ENCODE data around the gene TOP2B. TPM values are rescaled to one million over a fixed set of nuclear protein-coding genes. Genes with fewer than 3 reads are reported as not detected.

The TOP2B gene
- total and polyA plus RNA-seq, 12 donors: 34.2 to 126 (median 101) TPM

DNA sequence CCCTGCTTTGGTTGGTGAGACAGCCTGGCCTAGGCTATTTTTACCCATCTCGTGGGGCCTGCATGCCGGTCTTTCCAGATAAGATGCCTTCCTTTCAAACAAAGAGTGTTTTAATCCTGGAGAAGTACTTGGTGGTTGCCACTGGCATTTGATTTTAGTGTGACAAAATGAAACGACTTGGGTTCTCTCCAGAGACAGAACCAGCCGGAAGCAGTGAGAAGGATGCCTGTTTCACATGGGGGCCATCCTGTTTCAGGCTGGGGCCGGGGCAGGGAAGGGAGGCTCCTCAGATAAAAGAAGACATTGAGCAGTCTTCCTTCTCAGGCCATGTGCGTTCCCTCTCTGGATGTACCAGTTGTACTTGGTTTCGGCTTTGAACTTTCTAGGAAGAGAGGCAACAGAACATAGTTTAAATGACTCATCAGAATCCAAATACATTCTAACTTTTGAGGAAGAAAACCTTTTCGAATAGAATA, 74.9 kb downstream of the TOP2B start:
- peak in 1 of 2 donors; percentile 48 for DNase-seq
- TF ChIP-seq, protein P1, sequence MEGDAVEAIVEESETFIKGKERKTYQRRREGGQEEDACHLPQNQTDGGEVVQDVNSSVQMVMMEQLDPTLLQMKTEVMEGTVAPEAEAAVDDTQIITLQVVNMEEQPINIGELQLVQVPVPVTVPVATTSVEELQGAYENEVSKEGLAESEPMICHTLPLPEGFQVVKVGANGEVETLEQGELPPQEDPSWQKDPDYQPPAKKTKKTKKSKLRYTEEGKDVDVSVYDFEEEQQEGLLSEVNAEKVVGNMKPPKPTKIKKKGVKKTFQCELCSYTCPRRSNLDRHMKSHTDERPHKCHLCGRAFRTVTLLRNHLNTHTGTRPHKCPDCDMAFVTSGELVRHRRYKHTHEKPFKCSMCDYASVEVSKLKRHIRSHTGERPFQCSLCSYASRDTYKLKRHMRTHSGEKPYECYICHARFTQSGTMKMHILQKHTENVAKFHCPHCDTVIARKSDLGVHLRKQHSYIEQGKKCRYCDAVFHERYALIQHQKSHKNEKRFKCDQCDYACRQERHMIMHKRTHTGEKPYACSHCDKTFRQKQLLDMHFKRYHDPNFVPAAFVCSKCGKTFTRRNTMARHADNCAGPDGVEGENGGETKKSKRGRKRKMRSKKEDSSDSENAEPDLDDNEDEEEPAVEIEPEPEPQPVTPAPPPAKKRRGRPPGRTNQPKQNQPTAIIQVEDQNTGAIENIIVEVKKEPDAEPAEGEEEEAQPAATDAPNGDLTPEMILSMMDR (IDR thresholded peaks at IDR 0.05): no peak
- H3K27me3 ChIP-seq: no peaks in the 10 kb centered on the region
- no peaks in the 10 kb centered on the region for H3K9me3 ChIP-seq
- H3K36me3 ChIP-seq: peaks cover 0 to 2% (median 0%) of the 10 kb centered on the region in 9 donors
- no peak overlapping the region for H3K4me3 ChIP-seq
- intact Hi-C loops (cut with DNase I): loop anchor here (2.0 to 10.0 kb wide), 16 partner anchors 63 to 818 kb away; partner anchors contain the start of gene RARB (in 4 of the 10)
- peak; percentile 36 to 77 (median 59) for ATAC-seq
- H3K27ac ChIP-seq: peak overlapping the region; percentile 20 to 80 (median 71)
- WGBS, 2 donors: 37 to 41% methylated on average over 8 of the region's 8 CpGs
- H3K4me1 ChIP-seq: peaks cover 5 to 67% (median 55%) of the 10 kb centered on the region in 9 donors

DNA sequence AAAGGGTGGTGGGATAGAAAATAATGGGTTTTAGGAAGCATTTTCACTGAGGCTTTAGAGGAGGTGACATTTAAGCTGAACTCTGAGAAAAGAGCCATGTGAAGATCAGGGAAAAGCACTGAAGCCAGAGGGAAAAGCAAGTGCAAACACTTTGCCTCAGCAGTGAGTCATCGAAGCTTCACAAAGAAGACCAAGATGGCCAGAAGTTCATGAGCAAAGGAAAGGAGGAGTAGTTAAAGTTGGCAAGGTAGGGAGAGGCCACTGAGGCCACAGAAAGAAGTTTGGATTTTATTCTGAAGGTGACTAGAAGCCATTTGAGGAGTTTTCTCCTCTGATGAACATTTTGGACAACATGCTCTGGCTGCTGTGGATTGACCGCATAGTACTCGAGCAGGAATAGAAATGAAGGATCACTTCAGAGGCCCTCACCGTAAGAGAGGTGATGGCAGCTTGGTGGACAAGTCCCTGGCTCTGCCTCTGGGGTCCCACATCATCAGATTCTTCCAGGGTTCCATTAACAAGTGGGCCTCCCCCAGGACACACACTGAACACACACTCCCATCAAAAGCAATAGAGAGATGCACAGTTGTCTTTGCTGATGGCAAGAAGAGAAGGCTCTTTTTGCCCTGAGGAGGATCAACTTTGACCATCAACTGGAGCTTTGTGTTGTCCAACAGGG, 75.5 kb downstream of the TOP2B start:
- DNase-seq: no peak
- WGBS, 2 donors: 71 to 79% methylated on average over 4 of the region's 4 CpGs
- no peaks in the 10 kb centered on the region for H3K9me3 ChIP-seq
- intact Hi-C loops (cut with DNase I): loop anchor here in 2 of 10 donors (10.0 kb wide), 2 partner anchors 284 to 634 kb away; no protein-coding TSS in a partner anchor
- peaks cover 0 to under 1% (median 0%) of the 10 kb centered on the region in 9 donors for H3K36me3 ChIP-seq
- no peak overlapping the region for H3K4me3 ChIP-seq
- TF ChIP-seq, protein P1 (IDR thresholded peaks at IDR 0.05): no peak
- ATAC-seq: no peak
- no peaks in the 10 kb centered on the region for H3K27me3 ChIP-seq
- peak overlapping the region; percentile 20 to 80 (median 71) for H3K27ac ChIP-seq
- peaks cover 5 to 65% (median 51%) of the 10 kb centered on the region in 9 donors for H3K4me1 ChIP-seq

DNA sequence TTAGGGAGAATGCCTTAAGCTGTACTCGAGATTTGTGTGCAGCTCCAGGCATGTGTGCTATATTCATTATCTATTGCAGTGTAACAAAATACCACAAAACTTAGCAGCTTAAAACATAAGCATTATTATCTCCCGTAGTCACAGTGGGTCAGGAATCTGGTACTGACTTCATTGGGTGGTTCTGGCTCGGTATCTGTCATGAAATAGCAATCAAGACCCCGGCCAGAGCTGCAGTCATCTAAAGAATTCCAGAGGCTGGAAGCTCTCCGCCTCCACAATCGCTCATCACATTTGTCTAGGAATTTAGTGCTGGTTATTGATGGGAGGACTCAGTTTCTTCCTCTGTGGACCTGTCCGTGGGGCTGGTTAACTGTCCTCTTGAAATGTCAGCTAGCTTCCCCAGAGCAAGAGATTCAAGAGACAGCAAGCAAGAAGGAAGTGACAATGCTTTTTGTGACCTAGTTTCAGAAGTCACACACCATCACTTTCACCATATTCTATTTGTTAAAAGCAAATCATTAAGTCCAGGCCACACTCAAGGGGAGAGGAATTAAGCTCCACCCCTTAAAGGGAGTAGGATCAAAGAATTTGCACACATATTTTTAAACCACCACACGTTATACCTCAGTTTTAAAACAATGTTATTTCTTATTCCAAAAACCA, 76.1 kb downstream of the TOP2B start:
- Histone ChIP-seq H3K27ac (peak overlapping the region in 8 of 10 donors; percentile 20 to 80 (median 69)), H3K27me3 (no peaks in the 10 kb centered on the region), H3K4me1 (peaks cover 5 to 59% (median 46%) of the 10 kb centered on the region in 9 donors), H3K9me3 (no peaks in the 10 kb centered on the region), H3K4me3 (no peak overlapping the region), H3K36me3 (peaks cover 0 to 4% (median 0%) of the 10 kb centered on the region in 9 donors)
- intact Hi-C loops (cut with DNase I): loop anchor here in 2 of 10 donors (10.0 kb wide), 2 partner anchors 284 to 634 kb away; no protein-coding TSS in a partner anchor
- ATAC-seq (no peak), DNase-seq (no peak)
- 65 to 79% methylated on average over 8 of the region's 8 CpGs for WGBS, 2 donors
- TF ChIP-seq, protein P1 (IDR thresholded peaks at IDR 0.05): no peak

DNA sequence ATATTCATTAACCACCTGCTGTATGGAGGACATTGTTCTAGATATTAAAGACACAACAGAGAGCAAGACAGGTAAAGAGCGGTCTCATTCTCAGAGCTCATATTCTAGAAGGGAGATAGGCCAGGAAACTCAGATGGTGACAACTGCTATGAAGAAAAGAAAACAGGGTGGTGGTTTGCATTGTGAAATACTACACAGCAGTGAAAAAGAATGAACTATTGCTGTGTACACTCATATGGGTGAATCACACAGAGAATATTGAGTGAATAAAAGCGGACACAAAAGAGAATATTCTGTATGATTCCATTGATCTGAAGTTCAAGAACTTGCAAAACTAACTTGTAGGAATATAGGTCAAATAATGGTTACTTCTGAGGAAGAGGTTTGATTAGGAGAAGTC, 76.7 kb downstream of the TOP2B start:
- no peak for ATAC-seq
- H3K4me1 ChIP-seq: peaks cover 5 to 53% (median 40%) of the 10 kb centered on the region in 9 donors
- TF ChIP-seq, protein P1 (IDR thresholded peaks at IDR 0.05): no peak
- H3K36me3 ChIP-seq: peaks cover 0 to 4% (median 0%) of the 10 kb centered on the region in 9 donors
- WGBS, 2 donors: 99 to 100% methylated on average over 2 of the region's 2 CpGs
- peak overlapping the region in 1 of 10 donors; percentile 64 for H3K27ac ChIP-seq
- H3K27me3 ChIP-seq: no peaks in the 10 kb centered on the region
- no peaks in the 10 kb centered on the region for H3K9me3 ChIP-seq
- H3K4me3 ChIP-seq: no peak overlapping the region
- intact Hi-C loops (cut with DNase I): loop anchor here in 2 of 10 donors (10.0 kb wide), 2 partner anchors 283 to 633 kb away; no protein-coding TSS in a partner anchor
- DNase-seq: no peak

Data from heart right ventricle (tissue), 16 donors.